Stimulated activated CD4-positive, alpha-beta T cell treated with anti-CD3 and anti-CD28 coated beads, TNF-alpha, amount 100 ng/mL, for 1 hour (primary cell): ENCODE measurements around the gene TMEM272.
"Not testable (repeated sequence)": the region's sequence is repeated elsewhere in the genome, so short reads cannot be mapped to it uniquely, and the experiment has no call there.

Experiments
- DNase-seq, 3 donors: peaks; one replicate each; pipeline ENCODE4 v3.0.0-alpha.2; 2020; ENCODE audit warnings: low read depth in 3 of 3, low spot score in 1 of 3

Gene TMEM272

DNA sequence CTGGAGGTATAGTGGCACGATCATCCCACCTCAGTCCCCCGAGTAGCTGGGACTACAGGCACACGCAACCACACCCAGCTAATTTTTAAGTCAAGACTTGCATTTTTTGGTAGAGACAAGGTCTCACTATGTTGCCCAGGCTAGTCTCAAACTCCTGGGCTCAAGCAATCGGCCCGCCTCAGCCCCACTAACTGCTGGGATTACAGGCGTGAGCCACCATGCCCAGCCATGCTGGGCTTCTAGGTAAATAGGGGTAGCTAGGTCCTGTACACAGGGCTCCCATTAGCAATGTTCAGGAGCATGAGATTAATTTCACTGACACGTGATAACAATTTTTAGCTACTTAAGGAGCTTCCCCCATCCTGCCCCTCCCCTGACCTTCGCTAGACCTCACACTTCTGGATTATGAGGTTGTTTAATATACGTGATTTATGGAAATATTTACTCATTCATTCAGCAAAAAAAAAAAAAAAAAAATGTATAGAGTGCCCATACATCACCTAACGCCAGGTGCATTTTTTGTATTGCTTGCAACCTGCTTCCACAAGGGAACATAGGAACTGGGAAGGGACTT is 19.2 kb downstream of the TMEM272 start:
- no peak for DNase-seq

DNA sequence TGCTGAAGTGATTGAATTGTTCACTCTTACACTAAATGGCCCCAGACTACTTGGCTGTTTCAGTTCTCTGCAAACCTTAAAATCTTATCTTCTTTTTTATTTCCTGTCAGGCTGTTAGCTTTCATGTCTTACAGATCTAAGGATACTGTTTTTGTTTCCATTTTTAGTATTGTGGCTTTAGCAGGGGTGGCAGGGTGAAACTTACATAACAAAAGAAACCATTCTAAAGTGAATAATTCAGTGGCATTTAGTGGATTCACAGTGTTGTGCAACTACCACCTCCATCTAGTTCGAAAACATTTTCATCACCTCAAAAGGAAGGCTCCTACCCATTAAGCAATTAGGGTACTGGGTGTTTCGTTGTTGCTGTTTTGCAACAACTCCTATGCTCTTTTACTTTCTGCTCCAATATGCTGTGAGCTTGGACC is 19.8 kb downstream of the TMEM272 start:
- no peak for DNase-seq

DNA sequence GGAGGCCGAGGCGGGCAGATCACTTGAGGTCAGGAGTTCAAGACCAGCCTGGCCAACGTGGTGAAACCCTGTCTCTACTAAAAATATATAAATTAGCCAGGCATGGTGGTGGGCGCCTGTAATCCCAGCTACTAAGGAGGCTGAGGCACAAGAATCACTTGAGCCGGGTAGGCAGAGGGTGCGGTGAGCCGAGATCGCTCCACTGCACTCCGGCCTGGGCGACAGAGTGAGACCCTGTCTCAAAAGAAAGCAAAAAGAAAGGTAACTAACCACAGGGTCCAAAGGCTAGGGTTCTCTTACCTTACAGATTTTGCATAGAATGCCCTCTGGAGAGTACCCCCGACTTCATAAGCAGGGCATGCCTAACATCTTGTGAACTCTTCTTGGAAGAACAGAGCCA is 20.3 kb downstream of the TMEM272 start:
- DNase-seq = not testable (repeated sequence)

DNA sequence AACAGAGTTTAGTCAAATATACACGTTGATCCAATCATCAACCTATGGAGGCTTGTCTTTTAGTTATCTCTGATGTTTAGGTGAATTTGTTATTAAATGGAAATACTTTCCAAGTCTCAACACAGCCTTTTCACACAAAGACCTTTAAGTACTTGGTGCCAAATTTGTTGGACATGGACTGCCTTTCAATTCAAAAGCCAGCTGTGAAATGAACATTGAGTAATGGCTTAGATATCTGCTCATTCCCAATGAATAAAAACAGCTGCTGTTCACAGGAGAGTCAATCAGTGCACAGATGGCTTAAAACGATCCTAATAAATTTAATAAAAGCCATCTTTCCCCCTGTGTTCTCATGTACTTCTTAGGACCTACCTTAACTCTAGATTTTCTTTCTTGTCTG is 21.1 kb downstream of the TMEM272 start:
- no peak for DNase-seq

DNA sequence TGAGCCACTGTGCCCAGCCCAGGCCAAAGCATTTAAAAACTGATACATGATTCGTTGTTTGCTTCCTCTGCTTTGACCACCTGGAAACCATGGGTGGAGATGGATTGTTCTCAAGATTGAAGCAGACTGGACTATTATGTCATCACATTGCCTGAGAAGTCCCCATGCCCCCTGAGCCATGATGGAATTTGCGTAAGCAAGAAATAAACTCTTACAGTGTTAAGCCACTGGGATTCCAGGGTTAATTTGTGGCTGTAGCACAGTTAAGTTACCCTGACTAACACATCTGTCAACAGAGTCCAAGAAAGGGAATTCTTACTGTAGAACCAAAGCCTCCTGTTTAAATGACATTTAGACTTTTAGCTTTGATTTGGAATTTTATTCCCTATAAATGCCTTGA is 21.6 kb downstream of the TMEM272 start:
- DNase-seq = no peak

DNA sequence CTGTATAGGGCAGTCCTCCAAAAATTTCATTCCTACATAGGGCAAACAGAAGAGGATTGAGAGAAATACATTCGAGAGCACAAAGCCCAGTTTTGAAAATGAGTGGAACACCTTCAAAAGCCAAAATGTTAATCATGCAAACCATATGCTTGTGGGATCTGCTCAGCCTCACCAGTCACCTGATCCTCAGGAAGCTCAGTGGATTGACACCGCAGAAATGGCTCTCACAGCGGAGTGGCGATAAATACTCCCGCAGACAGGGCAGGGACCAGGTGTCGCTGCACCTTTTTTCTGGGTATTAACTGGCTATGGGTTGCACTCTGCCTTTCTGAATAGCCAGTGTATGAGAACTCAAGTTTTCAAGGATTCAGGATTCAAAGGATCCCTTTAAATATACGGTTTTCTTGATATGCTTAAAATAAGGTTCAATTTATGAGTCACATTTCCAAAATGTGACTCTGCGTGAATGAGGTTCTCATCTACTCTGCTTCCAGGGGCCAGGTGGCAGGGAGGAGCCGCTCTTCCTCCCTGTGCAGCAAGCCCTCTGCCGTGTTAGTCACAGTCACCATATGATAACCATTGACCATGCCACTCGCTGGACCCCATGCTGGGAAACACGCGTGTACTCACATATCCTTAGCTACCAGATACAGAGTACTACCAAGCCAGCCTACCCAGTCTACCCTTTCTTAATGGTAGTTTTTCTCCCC is 22.7 kb downstream of the TMEM272 start:
- no peak for DNase-seq

DNA sequence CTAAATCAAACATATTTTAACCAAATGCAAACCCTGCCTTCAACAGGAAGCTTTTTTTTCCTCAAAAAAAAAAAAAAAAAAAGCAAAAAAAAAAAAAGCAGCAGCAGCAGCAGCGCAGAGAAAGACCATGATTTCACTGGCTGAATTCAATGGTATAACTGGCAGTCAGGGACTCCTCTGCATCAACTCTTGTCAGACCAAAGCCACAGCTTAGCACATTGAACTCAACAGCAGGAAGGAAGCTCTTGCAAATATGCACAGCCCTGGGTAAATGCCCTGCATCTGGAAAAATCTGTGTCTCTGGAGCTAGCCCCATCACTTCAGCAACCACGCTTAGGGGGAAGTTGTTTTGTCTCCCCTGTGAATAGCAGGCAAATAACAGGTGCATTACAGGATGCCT is 23.4 kb downstream of the TMEM272 start:
- no peak for DNase-seq

DNA sequence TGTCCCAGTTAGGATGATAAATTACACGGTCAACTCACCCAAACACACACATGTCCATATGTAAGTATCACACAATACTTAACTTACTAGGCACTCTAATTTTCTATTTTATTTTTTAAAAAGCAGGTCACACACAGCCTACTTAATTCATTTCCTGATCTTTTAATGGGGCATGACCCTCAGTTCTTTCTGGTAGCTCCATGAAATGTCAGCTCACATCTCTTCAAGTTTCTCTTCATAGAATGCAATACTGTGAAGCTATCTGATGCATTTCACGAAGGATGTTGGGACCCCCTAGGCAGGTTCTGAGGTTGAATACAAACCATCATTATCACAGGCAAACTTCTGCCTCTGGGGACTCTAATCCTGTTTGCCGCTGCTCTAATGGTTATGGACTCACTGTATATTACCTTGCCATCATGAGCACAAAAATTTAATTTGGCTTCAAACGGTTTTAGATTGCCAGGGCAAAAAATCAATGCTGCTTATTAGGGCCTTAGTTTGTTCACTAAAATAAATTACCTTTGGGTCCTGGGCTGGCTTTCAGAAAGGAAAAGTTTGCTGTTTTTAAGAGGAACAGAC is 24.9 kb downstream of the TMEM272 start:
- DNase-seq = no peak

DNA sequence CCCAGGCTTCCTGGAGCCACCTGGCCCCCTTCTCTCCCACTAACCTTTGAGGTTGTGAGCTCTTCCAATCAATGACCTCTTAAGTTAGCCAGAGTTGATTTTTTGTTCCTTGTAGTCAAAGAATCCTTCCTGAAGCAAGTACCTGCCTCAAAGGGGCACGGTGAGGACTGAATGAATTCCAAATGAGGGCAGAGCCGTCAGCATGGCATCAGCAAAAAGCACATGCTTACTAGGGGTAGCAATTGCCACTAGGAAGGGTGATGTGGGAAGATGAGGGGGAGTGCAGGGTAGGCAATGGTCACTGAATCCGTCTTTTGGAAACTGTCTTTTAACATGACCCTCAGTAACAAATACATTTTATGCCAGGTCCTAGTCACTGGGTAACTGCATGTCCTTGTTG is 25.4 kb downstream of the TMEM272 start:
- no peak for DNase-seq

DNA sequence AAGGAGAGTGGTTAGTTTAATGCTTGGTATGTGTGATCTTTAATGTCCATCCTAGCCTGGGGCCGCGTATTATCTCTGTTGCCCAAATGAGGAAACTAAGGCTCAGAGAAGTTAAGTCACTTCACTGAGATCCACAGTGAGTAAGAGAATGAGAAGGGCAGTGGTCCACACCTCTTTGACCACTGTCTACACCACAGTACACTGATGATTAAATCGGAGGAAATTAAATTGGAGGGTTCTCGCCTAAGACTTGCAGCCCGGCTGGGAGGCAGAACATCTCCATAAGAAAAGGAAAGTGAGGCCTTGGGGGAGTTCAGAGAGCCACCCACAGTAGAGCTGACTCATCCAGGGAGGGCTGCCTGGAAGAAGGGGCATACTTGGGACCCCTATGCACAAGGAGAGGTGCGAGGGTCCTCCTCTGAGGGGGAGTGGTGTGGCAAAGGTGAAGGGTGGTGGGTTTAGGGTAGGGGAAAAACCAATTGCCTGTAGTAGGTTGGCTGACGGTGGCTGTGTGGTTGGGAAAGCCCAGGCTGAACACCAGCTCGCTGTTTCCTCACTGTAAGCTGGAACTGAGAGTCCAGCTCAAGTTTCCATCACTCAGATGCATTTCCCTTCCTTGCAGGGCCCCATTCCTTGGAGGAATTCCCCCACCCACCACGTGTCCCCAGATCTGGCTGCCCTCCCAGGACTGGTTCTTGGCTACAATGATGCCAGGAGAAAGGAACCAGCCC is 26.0 kb downstream of the TMEM272 start:
- DNase-seq = peak in 2 of 3 donors; percentile 16 to 41

DNA sequence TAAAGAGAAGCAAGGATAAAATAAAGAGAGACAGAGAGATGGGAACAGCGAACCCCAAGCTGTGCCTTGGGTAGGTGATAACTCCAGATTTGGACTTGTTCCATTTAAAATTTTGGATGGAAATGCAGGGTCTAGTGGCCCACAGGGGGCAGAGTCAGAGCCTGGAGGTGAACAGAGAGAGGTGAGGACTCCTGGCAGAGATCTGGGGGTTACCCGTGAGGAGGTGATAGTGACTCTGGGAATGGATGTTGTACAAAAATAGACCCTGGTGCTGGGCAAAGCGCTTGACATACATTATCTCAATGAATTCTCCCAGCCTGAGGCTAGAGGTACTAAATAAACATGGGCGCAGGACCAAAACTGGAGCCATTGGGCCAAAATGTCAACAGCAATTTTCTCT is 26.7 kb downstream of the TMEM272 start:
- no peak for DNase-seq

DNA sequence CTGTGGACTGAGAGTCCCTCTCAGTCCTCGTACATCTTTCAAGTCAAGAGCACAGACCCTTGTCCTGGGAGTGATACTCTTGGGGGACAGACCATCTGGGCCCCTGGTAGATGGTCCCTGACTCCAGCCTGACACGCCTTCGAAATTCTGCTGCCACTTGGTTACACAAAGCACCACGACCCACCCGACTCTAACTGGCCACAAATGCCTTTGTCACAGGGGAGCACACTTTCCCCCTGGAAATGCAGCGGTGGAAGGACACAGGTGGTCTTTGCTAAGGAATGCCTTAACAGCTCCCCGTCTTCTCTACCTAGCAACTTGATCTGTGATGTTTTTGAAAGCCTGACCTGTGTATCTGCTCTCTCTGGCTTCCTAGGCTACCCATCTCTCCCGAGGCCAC is 27.3 kb downstream of the TMEM272 start:
- no peak for DNase-seq

DNA sequence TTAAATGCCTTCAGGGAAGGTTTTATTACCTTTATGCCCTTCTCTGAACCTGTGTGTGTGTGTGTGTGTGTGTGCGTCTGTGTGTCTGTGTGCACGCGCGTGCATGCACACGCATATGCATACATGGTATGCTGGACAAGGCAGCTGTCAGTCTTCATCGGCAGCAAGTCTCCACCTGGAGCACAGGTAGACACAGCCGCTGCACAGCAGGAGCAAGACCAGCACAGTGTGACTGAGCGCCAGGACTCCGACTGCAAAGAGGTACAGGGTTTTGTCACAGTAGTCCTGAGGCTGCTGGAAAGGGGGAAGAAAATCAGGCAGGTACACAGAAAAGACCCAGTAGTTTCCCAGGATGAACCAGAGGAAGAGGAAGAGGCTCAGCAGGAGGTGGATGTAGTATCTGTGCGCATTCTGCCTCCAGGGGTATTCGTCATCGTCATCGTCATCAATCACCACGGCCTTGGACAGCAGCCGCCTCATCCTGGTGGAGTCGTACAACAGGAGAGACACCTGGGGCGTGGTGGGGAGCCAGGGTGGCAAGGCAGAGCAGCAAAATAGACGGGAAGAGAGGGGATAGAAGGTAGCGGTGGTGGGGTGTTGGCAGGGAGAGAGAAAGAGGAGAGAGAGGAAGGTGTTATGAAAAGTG is 28.2 kb downstream of the TMEM272 start:
- DNase-seq = no peak

DNA sequence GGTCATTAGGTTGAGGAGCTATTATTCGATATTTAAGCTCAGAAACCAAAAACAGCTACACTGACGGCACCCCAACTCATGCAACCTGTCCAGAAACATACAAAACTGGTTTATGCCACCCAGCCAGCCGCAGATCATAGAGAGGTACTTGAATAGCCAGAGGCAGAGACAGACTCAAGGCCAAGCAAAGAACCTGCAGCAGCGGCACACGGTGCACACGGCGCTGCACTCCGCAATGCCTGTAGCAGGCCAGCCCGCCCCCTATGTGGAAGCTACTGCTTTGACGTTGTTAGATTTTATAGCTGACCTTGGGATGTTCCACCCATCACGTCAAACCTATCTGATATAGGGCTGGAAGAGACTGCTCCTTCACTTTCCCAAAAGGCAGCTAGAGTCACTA is 29.1 kb downstream of the TMEM272 start:
- DNase-seq = no peak

DNA sequence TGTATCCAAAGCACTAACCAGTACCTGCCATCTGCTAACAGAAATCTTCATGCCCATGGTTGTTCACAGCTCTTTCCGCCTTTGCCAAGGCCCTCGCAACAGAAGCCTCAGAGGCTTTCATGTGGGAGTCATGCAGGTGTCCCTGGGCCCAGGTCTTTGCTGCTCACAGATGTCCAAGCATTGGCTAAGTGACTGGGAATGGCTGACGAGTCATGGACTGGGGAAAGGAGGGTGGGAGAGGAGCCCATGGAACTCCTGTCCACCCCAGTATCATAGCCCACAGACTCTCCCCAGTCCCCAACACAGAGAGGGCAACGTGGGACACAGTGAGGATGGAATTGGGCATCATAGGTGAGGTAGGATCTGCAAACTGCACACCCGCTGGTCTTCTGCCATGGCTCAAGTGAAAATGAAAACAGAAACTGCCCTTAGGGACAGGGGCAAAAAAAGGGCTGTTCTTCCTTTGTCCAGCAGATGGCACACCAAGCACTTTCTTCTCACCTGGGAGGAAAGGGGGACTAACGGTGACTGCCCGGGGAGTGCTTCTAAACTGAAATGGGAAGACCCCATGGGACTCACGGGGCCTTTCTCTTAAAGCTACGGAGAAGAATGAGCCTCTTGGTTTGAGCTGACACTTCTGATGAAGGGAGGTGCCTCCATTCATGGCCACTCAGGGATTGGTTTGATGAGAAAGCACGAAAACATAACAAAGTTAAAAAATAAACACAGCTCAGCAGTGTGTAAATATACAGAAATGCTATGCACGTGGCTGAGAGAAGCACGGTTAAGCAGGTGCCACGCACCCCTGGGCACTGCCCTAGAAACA is 29.9 kb downstream of the TMEM272 start:
- DNase-seq = peak in 2 of 3 donors; percentile 52 to 62

DNA sequence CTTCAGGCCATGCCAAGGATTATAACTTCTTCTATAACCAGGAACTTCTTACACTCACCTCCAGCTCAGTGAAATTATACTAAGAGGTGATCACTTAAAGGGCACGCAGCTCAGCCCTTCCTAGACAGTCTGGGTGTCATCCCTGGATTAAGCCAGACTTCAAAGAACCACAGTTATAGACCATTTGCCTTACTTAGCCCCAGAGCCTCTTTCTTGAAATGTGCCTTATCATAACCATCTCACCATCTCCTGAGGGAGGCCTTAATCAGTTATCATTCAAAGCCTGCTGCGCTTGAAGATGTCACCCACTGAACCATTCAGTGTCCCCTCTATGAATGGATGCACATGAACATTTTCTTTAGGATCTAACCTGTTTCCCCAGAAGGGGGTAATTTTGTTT is 30.9 kb downstream of the TMEM272 start:
- DNase-seq = no peak

DNA sequence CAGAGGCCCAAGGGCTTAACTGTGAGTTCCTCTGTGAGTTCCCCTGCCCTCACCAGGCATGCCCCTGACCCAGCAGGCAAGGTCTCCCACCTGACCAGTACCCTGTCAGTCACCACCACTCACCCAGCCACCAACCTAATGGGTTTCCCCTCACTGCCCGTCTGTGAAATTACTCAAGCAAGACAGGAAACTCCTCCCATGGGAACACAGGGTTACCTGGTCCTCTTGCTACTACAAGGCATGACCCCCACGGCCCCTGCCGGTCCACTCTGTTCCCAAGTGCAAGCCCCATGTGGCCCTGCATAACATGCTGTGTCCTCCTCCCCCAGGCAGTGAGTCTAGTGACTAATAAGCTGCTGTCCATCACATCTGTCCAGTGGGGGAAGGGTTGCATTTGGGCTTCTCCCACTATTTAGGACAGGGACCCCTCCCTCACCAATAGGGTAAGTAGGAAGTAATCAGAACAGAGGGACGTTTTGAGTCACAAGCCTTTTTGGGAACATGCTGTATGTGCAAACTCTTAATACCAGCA is 33.0 kb downstream of the TMEM272 start:
- no peak for DNase-seq

DNA sequence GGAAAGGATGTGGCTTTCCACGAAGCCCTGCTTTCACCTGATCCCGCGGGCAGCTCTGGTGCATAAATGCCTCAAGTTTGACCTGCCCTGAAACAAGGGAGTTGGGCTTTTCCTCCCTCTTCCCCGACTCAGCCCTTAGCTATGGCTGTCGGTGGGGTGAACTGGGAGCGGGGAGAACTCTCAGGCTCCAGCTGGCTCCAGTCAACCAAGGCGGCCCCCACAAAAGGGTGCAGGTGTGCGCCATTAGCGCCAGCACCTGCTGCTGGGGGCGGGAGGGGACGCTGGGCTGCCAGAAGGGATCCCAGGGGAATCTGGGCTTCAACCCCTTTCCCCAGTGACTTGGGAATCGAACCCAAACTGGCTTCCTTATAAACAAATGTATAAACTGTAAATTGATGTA is 33.9 kb downstream of the TMEM272 start:
- DNase-seq = no peak

DNA sequence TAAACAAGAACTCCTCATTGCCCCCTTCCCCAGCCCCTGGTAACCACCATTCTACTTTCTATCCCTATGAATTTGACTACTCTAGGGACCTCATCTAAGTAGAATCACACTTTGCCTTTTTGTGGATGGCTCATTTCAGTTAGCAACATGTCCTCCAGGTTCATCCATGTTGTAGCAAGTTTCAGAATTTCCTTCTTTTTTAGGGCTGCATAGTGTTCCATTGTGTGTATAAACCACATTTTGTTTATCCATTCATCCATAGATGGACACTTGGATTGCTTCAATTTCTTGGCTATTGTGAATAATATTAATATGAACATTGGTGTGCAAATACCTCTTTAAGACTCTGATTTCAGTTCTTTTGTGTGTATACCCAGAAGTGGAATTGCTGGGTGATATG is 36.2 kb downstream of the TMEM272 start:
- no peak for DNase-seq

DNA sequence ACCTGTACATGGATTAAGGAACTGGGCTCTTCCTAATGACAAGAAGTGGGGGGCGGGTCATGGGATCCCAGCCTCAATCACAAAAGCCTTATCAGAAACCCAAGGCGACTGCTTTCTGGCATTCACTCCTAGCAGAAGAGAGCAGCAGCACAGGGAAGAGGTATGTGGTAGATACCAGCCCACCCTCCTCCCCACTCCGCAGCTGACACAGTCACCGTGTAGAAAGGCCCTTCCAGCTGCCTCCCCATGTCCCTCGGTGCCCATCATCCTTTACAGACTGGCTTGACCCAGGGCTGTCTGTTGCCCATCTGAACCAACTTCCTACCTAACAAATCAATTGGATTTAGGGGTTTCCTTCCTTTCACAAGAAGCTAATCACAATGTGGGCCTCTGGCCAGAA is 37.9 kb downstream of the TMEM272 start:
- no peak for DNase-seq

DNA sequence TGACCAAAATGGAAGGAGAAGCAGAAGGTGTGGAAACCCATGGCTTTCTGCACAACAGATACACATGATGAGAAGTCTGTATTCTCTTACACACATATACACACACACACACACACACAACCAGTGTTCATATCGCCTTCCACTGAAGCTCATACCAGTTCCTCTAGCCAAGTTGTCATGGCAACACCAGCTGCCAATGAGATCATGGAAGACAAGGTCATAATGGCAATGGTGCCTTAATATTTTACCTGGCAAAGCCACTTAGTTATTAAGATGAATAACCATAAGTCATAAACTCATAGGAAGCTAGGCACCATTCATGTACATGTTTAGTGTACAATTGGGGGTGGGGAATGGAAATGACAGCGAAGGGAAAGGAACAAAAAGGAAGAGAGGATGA is 38.4 kb downstream of the TMEM272 start:
- no peak for DNase-seq
